GM21619 (cell line): ENCODE results near the gene TGM1.

Source experiments
- ATAC-seq: cut with Tn5 transposase; IDR thresholded peaks from one replicate; pipeline ENCODE4 v1.9.1; 2021; ENCODE audit not compliant: unreplicated experiment

TGM1 gene

GRCh38 chr14:24262821-24263733 lies at the start of gene TGM1:
Gene TGM1, minus strand, starts transcription at chr14:24263177. Its CDS starts 825 bp downstream, at chr14:24262352.
- no peak for ATAC-seq

GRCh38 chr14:24311837-24312615 lies 49.0 kb upstream of the TGM1 start:
- ATAC-seq = no peak

GRCh38 chr14:24310646-24311604 lies 47.9 kb upstream of the TGM1 start, which contains the start of gene LTB4R:
Gene LTB4R, plus strand, starts transcription at chr14:24311502. Its CDS starts 4,150 bp downstream, at chr14:24315652.
- ATAC-seq = peak; percentile 54

- ATAC-seq = no peak
Observed at GRCh38 chr14:24310265-24310645, 47.3 kb upstream of the TGM1 start.

- ATAC-seq = no peak
Observed at GRCh38 chr14:24309538-24310264, 46.7 kb upstream of the TGM1 start, which contains the start of gene LTB4R2. Gene LTB4R2, plus strand, starts transcription at chr14:24310140. Its CDS starts 525 bp downstream, at chr14:24310665.

- no peak for ATAC-seq
Observed at GRCh38 chr14:24308342-24309124, 45.6 kb upstream of the TGM1 start.

- no peak for ATAC-seq
Observed at GRCh38 chr14:24307575-24308341, 44.8 kb upstream of the TGM1 start, which contains the start of gene CIDEB. Gene CIDEB, minus strand, starts transcription at chr14:24307977. Its CDS starts 119 bp downstream, at chr14:24307858.

- no peak for ATAC-seq
Observed at GRCh38 chr14:24307156-24307574, 44.2 kb upstream of the TGM1 start.

GRCh38 chr14:24304019-24304387 lies 41.0 kb upstream of the TGM1 start:
- no peak for ATAC-seq

GRCh38 chr14:24300326-24300980 lies 37.5 kb upstream of the TGM1 start:
- no peak for ATAC-seq

- peak; percentile 61 for ATAC-seq
Observed at GRCh38 chr14:24299255-24300191, 36.5 kb upstream of the TGM1 start, which contains the start of the genes DHRS1 and NOP9. Gene DHRS1, minus strand, starts transcription at chr14:24299780. Its CDS starts 674 bp downstream, at chr14:24299106. Gene NOP9, plus strand, starts transcription at chr14:24299850. Its CDS starts 105 bp downstream, at chr14:24299955.

- no peak for ATAC-seq
Observed at GRCh38 chr14:24298892-24299254, 35.9 kb upstream of the TGM1 start.

- ATAC-seq = peak; percentile 21
Observed at GRCh38 chr14:24297190-24297964, 34.4 kb upstream of the TGM1 start.

- peak; percentile 35 for ATAC-seq
Observed at GRCh38 chr14:24296341-24297157, 33.6 kb upstream of the TGM1 start.

- ATAC-seq = no peak
Observed at GRCh38 chr14:24293525-24293924, 30.5 kb upstream of the TGM1 start.
